IMR-90 (cell line): ENCODE data around the gene IFFO2. TPM values are rescaled to one million over a fixed set of nuclear protein-coding genes. Genes with fewer than 3 reads are reported as not detected.

Source experiments
- ATAC-seq: fragments of 200-7000 bp; cut with Tn5 transposase; 2 replicates; pipeline ENCODE4 v1.9.1; 2020; ENCODE audit warnings: low read depth, mild to moderate bottlenecking, moderate library complexity
- BruUV-seq: library from RNA; stranded (reverse); fragments of 400-500 nt; replicated peaks from 2 replicates; lab custom pipeline; 2021; lab: Mats Ljungman, UMichigan
- CTCF ChIA-PET: fragments of 300-600 bp; formaldehyde crosslinking; extraction: SDS; loops from one replicate; lab custom pipeline; 2021; ENCODE audit warnings: antibody characterized with exemption; lab: Yijun Ruan, JAX
- POLR2A ChIA-PET: fragments of 300-600 bp; sonication (Branson Sonifier 250); formaldehyde crosslinking; loops from one replicate; lab custom pipeline; 2022; ENCODE audit warnings: antibody characterized with exemption; ENCODE audit not compliant: unreplicated experiment; lab: Charles Lee
- DNase-seq: peaks from one replicate; pipeline ENCODE4 v3.0.0; 2013
- H2AFZ ChIP-seq: replicated peaks from 2 replicates; pipeline ENCODE3; 2013; ENCODE audit warnings: low read length, mild to moderate bottlenecking; ENCODE audit not compliant: poor library complexity
- H2AK5ac ChIP-seq: 2 replicates; pipeline ENCODE4 v1.6.1; 2013; ENCODE audit warnings: low read depth, low read length, inconsistent platforms
- H2AK9ac ChIP-seq: replicated peaks from 2 replicates; pipeline ENCODE3; 2013; ENCODE audit warnings: mild to moderate bottlenecking, low read depth, low read length, moderate library complexity; ENCODE audit not compliant: poor library complexity
- H2BK120ac ChIP-seq: 2 replicates; pipeline ENCODE4 v1.6.1; 2013; ENCODE audit warnings: low read depth, low read length, inconsistent platforms
- H2BK15ac ChIP-seq: 3 replicates; pipeline ENCODE4 v1.6.1; 2013; ENCODE audit warnings: low read depth, low read length, inconsistent platforms
- H2BK20ac ChIP-seq: 2 replicates; pipeline ENCODE4 v1.6.1; 2013; ENCODE audit warnings: low read depth, mild to moderate bottlenecking, inconsistent platforms, low read length, moderate library complexity
- H2BK5ac ChIP-seq: 2 replicates; pipeline ENCODE4 v1.6.1; 2013; ENCODE audit warnings: mild to moderate bottlenecking, low read depth, low read length, inconsistent platforms; ENCODE audit not compliant: poor library complexity, severe bottlenecking
- H3K14ac ChIP-seq: replicated peaks from 2 replicates; pipeline ENCODE4 v1.6.1; 2013; ENCODE audit warnings: low read depth, low read length, inconsistent platforms
- H3K18ac ChIP-seq: 2 replicates; pipeline ENCODE4 v1.6.1; 2013; ENCODE audit warnings: low read depth, low read length, control low read depth
- H3K23ac ChIP-seq: 2 replicates; pipeline ENCODE4 v1.6.1; 2013; ENCODE audit warnings: low read depth, low read length, inconsistent platforms
- H3K27ac ChIP-seq: 2 replicates; pipeline ENCODE4 v1.5.1; 2013; ENCODE audit warnings: mild to moderate bottlenecking, control low read depth, low read length; ENCODE audit not compliant: insufficient read depth
- H3K27me3 ChIP-seq: 2 replicates; pipeline ENCODE4 v1.6.1; 2013; ENCODE audit warnings: low read length; ENCODE audit not compliant: control insufficient read depth, insufficient read depth
- H3K36me3 ChIP-seq: 2 replicates; pipeline ENCODE4 v1.6.1; 2013; ENCODE audit warnings: low read length, mixed read lengths; ENCODE audit not compliant: control insufficient read depth, insufficient read depth
- H3K4ac ChIP-seq: 2 replicates; pipeline ENCODE4 v1.6.1; 2013; ENCODE audit warnings: low read depth, low read length, inconsistent platforms
- H3K4me1 ChIP-seq: 2 replicates; pipeline ENCODE4 v1.6.1; 2013; ENCODE audit warnings: low read length, mixed read lengths; ENCODE audit not compliant: control insufficient read depth, insufficient read depth
- H3K4me2 ChIP-seq: 2 replicates; pipeline ENCODE4 v1.6.1; 2013; ENCODE audit warnings: low read depth, mild to moderate bottlenecking, control low read depth, low read length, moderate library complexity
- H3K4me3 ChIP-seq: 2 replicates; pipeline ENCODE4 v1.5.1; 2013; ENCODE audit warnings: low read depth, mild to moderate bottlenecking, control low read depth, low read length, moderate library complexity; ENCODE audit not compliant: insufficient read depth
- H3K56ac ChIP-seq: 2 replicates; pipeline ENCODE4 v1.6.1; 2013; ENCODE audit warnings: low read length, inconsistent platforms; ENCODE audit not compliant: insufficient read depth; ENCODE audit errors: extremely low read depth
- H3K79me1 ChIP-seq, 2 experiments: 2 replicates each; pipeline ENCODE4 v1.6.1; 2013; ENCODE audit warnings: low read length in 2 of 2, inconsistent platforms in 1 of 2, low read depth in 1 of 2
- H3K9ac ChIP-seq: 2 replicates; pipeline ENCODE4 v1.6.1; 2013; ENCODE audit warnings: low read depth, low read length, control low read depth
- H3K9me1 ChIP-seq: 2 replicates; pipeline ENCODE4 v1.6.1; 2013; ENCODE audit warnings: low read length, inconsistent platforms; ENCODE audit not compliant: insufficient read depth
- H3K9me3 ChIP-seq: 2 replicates; pipeline ENCODE4 v1.6.1; 2013; ENCODE audit warnings: low read length; ENCODE audit not compliant: control insufficient read depth, insufficient read depth
- H4K20me1 ChIP-seq: 2 replicates; pipeline ENCODE4 v1.6.1; 2013; ENCODE audit warnings: low read length, inconsistent platforms; ENCODE audit not compliant: insufficient read depth
- H4K5ac ChIP-seq: 2 replicates; pipeline ENCODE4 v1.6.1; 2013; ENCODE audit warnings: mild to moderate bottlenecking, low read depth, low read length, control low read depth
- H4K8ac ChIP-seq, 2 experiments: 2 replicates each; pipeline ENCODE4 v1.6.1; 2013; ENCODE audit warnings: low read depth in 2 of 2, low read length in 2 of 2, control low read depth in 1 of 2, inconsistent platforms in 1 of 2
- H4K91ac ChIP-seq: 2 replicates; pipeline ENCODE4 v1.6.1; 2013; ENCODE audit warnings: low read depth, low read length, inconsistent platforms; ENCODE audit not compliant: insufficient read depth
- BHLHE40 ChIP-seq: fragments of 150-350 bp; IDR thresholded peaks from 2 replicates; pipeline ENCODE4 v1.6.1; 2016; ENCODE audit warnings: mild to moderate bottlenecking, low read depth, low read length
- CEBPB ChIP-seq: IDR thresholded peaks from 2 replicates; pipeline ENCODE4 v1.6.1; 2012; ENCODE audit warnings: low read depth, low read length, improper control_type of control experiment
- CHD1 ChIP-seq: IDR thresholded peaks from 2 replicates; pipeline ENCODE4 v1.6.1; 2012; ENCODE audit warnings: low read depth, low read length, improper control_type of control experiment
- CTCF ChIP-seq: conservative IDR thresholded peaks from 2 replicates; pipeline ENCODE4 v1.5.1; 2012; ENCODE audit warnings: mild to moderate bottlenecking, low read depth, low read length, improper control_type of control experiment
- FOS ChIP-seq: fragments of 150-350 bp; IDR thresholded peaks from 2 replicates; pipeline ENCODE4 v1.6.1; 2016; ENCODE audit warnings: low read depth, low read length
- NFE2L2 ChIP-seq: fragments of 150-350 bp; IDR thresholded peaks from 2 replicates; pipeline ENCODE4 v1.6.1; 2016; ENCODE audit warnings: low read depth, mild to moderate bottlenecking, low read length
- POLR2A ChIP-seq: IDR thresholded peaks from 2 replicates; pipeline ENCODE4 v1.6.1; 2012; ENCODE audit warnings: mild to moderate bottlenecking, low read depth, low read length
- RAD21 ChIP-seq: IDR thresholded peaks from 2 replicates; pipeline ENCODE4 v1.6.1; 2012; ENCODE audit warnings: low read length, improper control_type of control experiment
- WGBS, 2 experiments: methylation state at CpG; one replicate each; pipeline versions ENCODE4 v1.1.5 to v1.1.7; 2013; ENCODE audit warnings: missing lambda C conversion rate in 2 of 2; ENCODE audit not compliant: insufficient read length in 1 of 2; ENCODE audit errors: extremely low coverage in 2 of 2; 5-methylcytosine and 5-hydroxymethylcytosine counted together
- dilution Hi-C: fragments of 300-500 bp; cut with HindIII; formaldehyde crosslinking; loops from one replicate; pipeline ENCODE4 v1.14.3; 2018; ENCODE audit warnings: low sequenced_read_pairs; ENCODE audit not compliant: unreplicated experiment
- in situ Hi-C: fragments of 300-500 bp; cut with MboI; formaldehyde crosslinking; loops from 3 replicates; pipeline ENCODE4 v1.14.3; 2019; ENCODE audit warnings: low sequenced_read_pairs, inconsistent platforms, mixed read lengths
- intact Hi-C: fragments of 100-400 bp; cut with micrococcal nuclease; formaldehyde crosslinking; loops from 2 replicates; pipeline ENCODE4 v1.10.0; 2022
- polyA plus RNA-seq, 3 experiments: library from polyadenylated mRNA; depleted of rRNA; stranded (reverse); fragments of >200 nt; gene quantifications; 2 replicates each; pipeline ENCODE4 v1.2.3, GENCODE V29; 2012; ENCODE audit warnings: low replicate concordance in 1 of 3
- total RNA-seq: library from RNA; depleted of rRNA; stranded (reverse); fragments of >200 nt; gene quantifications from 2 replicates; pipeline ENCODE4 v1.2.3, GENCODE V29; 2012
- TF ChIP-seq, protein P1 (sequence below): fragments of 150-350 bp; IDR thresholded peaks from 2 replicates; pipeline ENCODE4 v1.6.1; 2016; ENCODE audit warnings: low read depth, mild to moderate bottlenecking, low read length, moderate library complexity, borderline replicate concordance

IFFO2 gene
- total and polyA plus RNA-seq, 2 of the 4 experiments (the other 2 are of a cell fraction) = 14.5 to 18.2 TPM

- Histone ChIP-seq H3K27ac (no peak overlapping the region), H2AFZ (peak overlapping the region; percentile 14), H3K36me3 (no peaks in the 10 kb centered on the region), H3K18ac (no peak overlapping the region), H3K4me2 (no peak overlapping the region), H2BK20ac (peak overlapping the region; percentile 14; the same call in 1 of the 2 replicates), H4K20me1 (peaks cover 13% of the 10 kb centered on the region; the same call in 1 of the 2 replicates), H2AK5ac (peak overlapping the region; percentile 60), H4K91ac (0 out of 2 replicates have a peak overlapping the region, but pooled peaks have one; percentile 11), H2BK120ac (0 out of 2 replicates have a peak overlapping the region, but pooled peaks have one; percentile 12), H3K9me3 (no peaks in the 10 kb centered on the region), H3K27me3 (no peaks in the 10 kb centered on the region), H3K23ac (no peak overlapping the region), H3K14ac (0 out of 2 replicates have a peak overlapping the region, but pooled peaks have one; percentile 13), H2BK5ac (no peak overlapping the region), H4K8ac (no peak overlapping the region), H3K4ac (0 out of 2 replicates have a peak overlapping the region, but pooled peaks have one; percentile 93), H2AK9ac (peak overlapping the region; percentile 70), H3K79me1 (peaks cover 38 to 95% of the 10 kb centered on the region in 2 experiments; a peak in 3 of 4 replicates), H3K9ac (no peak overlapping the region), H3K4me1 (peaks cover 57% of the 10 kb centered on the region), H3K9me1 (peaks cover 34% of the 10 kb centered on the region), H3K56ac (no peak overlapping the region), H2BK15ac (no peak overlapping the region; the same call in 2 of the 3 replicates), H4K5ac (no peak overlapping the region), H3K4me3 (no peak overlapping the region)
- DNase-seq = no peak
- TF ChIP-seq CHD1 (no peak), POLR2A (no peak), CEBPB (no peak), NFE2L2 (no peak), BHLHE40 (no peak), FOS (no peak), CTCF (no peak), RAD21 (no peak)
- TF ChIP-seq, protein P1, sequence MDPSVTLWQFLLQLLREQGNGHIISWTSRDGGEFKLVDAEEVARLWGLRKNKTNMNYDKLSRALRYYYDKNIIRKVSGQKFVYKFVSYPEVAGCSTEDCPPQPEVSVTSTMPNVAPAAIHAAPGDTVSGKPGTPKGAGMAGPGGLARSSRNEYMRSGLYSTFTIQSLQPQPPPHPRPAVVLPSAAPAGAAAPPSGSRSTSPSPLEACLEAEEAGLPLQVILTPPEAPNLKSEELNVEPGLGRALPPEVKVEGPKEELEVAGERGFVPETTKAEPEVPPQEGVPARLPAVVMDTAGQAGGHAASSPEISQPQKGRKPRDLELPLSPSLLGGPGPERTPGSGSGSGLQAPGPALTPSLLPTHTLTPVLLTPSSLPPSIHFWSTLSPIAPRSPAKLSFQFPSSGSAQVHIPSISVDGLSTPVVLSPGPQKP = no peak
- intact Hi-C loops (no loop called here), in situ Hi-C loops (no loop called here), dilution Hi-C loops (no loop called here)
- 100% methylated on average over 4 of the region's 9 CpGs; no CpG with 5 or more reads in 1 of the 2 experiments for WGBS, 2 experiments
- no peak for ATAC-seq
- ChIA-PET CTCF (no interaction called here), POLR2A (no interaction called here)
- no TSS peak for BruUV-seq
These were observed 31.2 kb downstream of the IFFO2 start for GRCh38 chr1:18925279-18925678.
